H1 (cell line): Measurements from ENCODE around the gene TEX35. TPM values are rescaled to one million over a fixed set of nuclear protein-coding genes. Genes with fewer than 3 reads are reported as not detected.

ENCODE experiments used
- CTCF ChIA-PET: fragments of 300-600 bp; sonication (Branson Sonifier 250); formaldehyde crosslinking; loops from one replicate; lab custom pipeline; 2021; ENCODE audit not compliant: partially characterized antibody; lab: Charles Lee
- POLR2A ChIA-PET: fragments of 300-600 bp; sonication (Branson Sonifier 250); formaldehyde crosslinking; loops from one replicate; lab custom pipeline; 2021; ENCODE audit warnings: inconsistent platforms; ENCODE audit not compliant: partially characterized antibody; lab: Charles Lee
- DNase-seq, 2 experiments: peaks; one replicate each; pipeline versions ENCODE4 v3.0.0 to v3.0.0-alpha.2; 2010 to 2022; ENCODE audit warnings: low spot score in 2 of 2, low read depth in 1 of 2, mixed read lengths in 1 of 2
- FAIRE-seq: peaks from 2 replicates; lab custom pipeline; 2011; peaks lifted over from hg19 to GRCh38; lab: Jason Lieb, UNC
- H2AFZ ChIP-seq: 2 replicates; pipeline ENCODE4 v1.8.1; 2012; ENCODE audit warnings: low read length, inconsistent platforms
- H2AK5ac ChIP-seq: 2 replicates; pipeline ENCODE4 v1.6.1; 2013; ENCODE audit warnings: low read depth, low read length
- H2BK120ac ChIP-seq: replicated peaks from 2 replicates; pipeline ENCODE3; 2013; ENCODE audit warnings: low read depth, low read length, inconsistent platforms
- H2BK12ac ChIP-seq: 2 replicates; pipeline ENCODE4 v1.6.1; 2013; ENCODE audit warnings: low read depth, low read length
- H2BK15ac ChIP-seq: 2 replicates; pipeline ENCODE4 v1.6.1; 2013; ENCODE audit warnings: low read length
- H2BK20ac ChIP-seq: 2 replicates; pipeline ENCODE4 v1.6.1; 2013; ENCODE audit warnings: low read length
- H2BK5ac ChIP-seq: 2 replicates; pipeline ENCODE4 v1.6.1; 2013; ENCODE audit warnings: low read depth, low read length
- H3K14ac ChIP-seq: 2 replicates; pipeline ENCODE4 v1.6.1; 2013; ENCODE audit warnings: inconsistent platforms; ENCODE audit not compliant: insufficient read length
- H3K18ac ChIP-seq: 2 replicates; pipeline ENCODE4 v1.6.1; 2013; ENCODE audit warnings: low read length; ENCODE audit errors: extremely low read depth
- H3K23ac ChIP-seq: 2 replicates; pipeline ENCODE4 v1.6.1; 2013; ENCODE audit warnings: inconsistent platforms; ENCODE audit not compliant: insufficient read length
- H3K23me2 ChIP-seq: 2 replicates; pipeline ENCODE4 v1.6.1; 2013; ENCODE audit warnings: low read depth, low read length
- H3K27ac ChIP-seq: 2 replicates; pipeline ENCODE4 v1.6.1; 2011; ENCODE audit warnings: low read depth, low read length, inconsistent platforms
- H3K27me3 ChIP-seq, 4 experiments: replicated peaks in 1 of 4; 1 replicate in 1 of 4; 2 replicates in 3 of 4; pipeline versions ENCODE4 v1.6.1 to v1.8.1; 2011 to 2013; ENCODE audit warnings: low read length in 3 of 4, mild to moderate bottlenecking in 3 of 4, inconsistent platforms in 2 of 4, mixed read lengths in 2 of 4, moderate library complexity in 1 of 4; ENCODE audit not compliant: control insufficient read depth in 3 of 4, insufficient read depth in 3 of 4; ENCODE audit errors: extremely low read depth in 1 of 4
- H3K36me3 ChIP-seq, 4 experiments: 2 replicates each; pipeline versions ENCODE4 v1.6.1 to v1.8.1; 2011 to 2013; ENCODE audit warnings: mild to moderate bottlenecking in 4 of 4, low read length in 3 of 4, moderate library complexity in 2 of 4, control low read depth in 1 of 4, inconsistent platforms in 1 of 4; ENCODE audit not compliant: insufficient read depth in 4 of 4, control insufficient read depth in 2 of 4
- H3K4ac ChIP-seq: replicated peaks from 2 replicates; pipeline ENCODE3; 2013; ENCODE audit warnings: low read length, low read depth, mixed read lengths, inconsistent platforms; ENCODE audit not compliant: insufficient read length
- H3K4me1 ChIP-seq, 4 experiments: replicated peaks in 1 of 4; 1 replicate in 1 of 4; 2 replicates in 3 of 4; pipeline versions ENCODE4 v1.6.1 to v1.8.1; 2011 to 2013; ENCODE audit warnings: low read length in 3 of 4, inconsistent platforms in 2 of 4, mixed read lengths in 1 of 4; ENCODE audit not compliant: insufficient read depth in 4 of 4, control insufficient read depth in 3 of 4
- H3K4me2 ChIP-seq, 2 experiments: 2 replicates each; pipeline versions ENCODE4 v1.6.1 to v1.8.1; 2011 to 2013; ENCODE audit warnings: low read depth in 2 of 2, low read length in 2 of 2, control low read depth in 1 of 2, inconsistent platforms in 1 of 2, mild to moderate bottlenecking in 1 of 2; ENCODE audit not compliant: insufficient read depth in 1 of 2
- H3K4me3 ChIP-seq, 4 experiments: fragments of 200-600, 300-600 bp in 1 of 4; sonication (generic), shearing (Covaris generic), sonication (Bioruptor Twin) in 1 of 4; 2 replicates each; pipeline versions ENCODE4 v1.5.1 to v1.8.1; 2011 to 2016; ENCODE audit warnings: low read length in 4 of 4, low read depth in 3 of 4, control low read depth in 2 of 4, inconsistent platforms in 2 of 4, mild to moderate bottlenecking in 2 of 4, mixed read lengths in 1 of 4, moderate library complexity in 1 of 4; ENCODE audit not compliant: insufficient read depth in 2 of 4; ENCODE audit errors: extremely low read depth in 1 of 4
- H3K56ac ChIP-seq: replicated peaks from 2 replicates; pipeline ENCODE3; 2013; ENCODE audit warnings: low read depth, mild to moderate bottlenecking, mixed read lengths, low read length, inconsistent platforms; ENCODE audit not compliant: insufficient read length
- H3K79me1 ChIP-seq: 2 replicates; pipeline ENCODE4 v1.6.1; 2013; ENCODE audit warnings: low read depth, low read length, control low read depth
- H3K79me2 ChIP-seq, 2 experiments: 2 replicates each; pipeline versions ENCODE4 v1.6.1 to v1.8.1; 2012 to 2013; ENCODE audit warnings: low read length in 2 of 2, mild to moderate bottlenecking in 2 of 2, inconsistent platforms in 1 of 2; ENCODE audit not compliant: insufficient read depth in 2 of 2, control insufficient read depth in 1 of 2
- H3K9ac ChIP-seq, 4 experiments: replicated peaks in 1 of 4; 1 replicate in 1 of 4; 2 replicates in 3 of 4; pipeline versions ENCODE4 v1.6.1 to v1.8.1; 2011 to 2013; ENCODE audit warnings: low read depth in 3 of 4, low read length in 3 of 4, control low read depth in 2 of 4, mild to moderate bottlenecking in 2 of 4, moderate library complexity in 2 of 4, inconsistent platforms in 1 of 4; ENCODE audit errors: extremely low read depth in 1 of 4
- H3K9me3 ChIP-seq, 2 experiments: 2 replicates each; pipeline versions ENCODE4 v1.6.1 to v1.8.1; 2012 to 2013; ENCODE audit warnings: mild to moderate bottlenecking in 2 of 2, moderate library complexity in 2 of 2, control low read depth in 1 of 2, inconsistent platforms in 1 of 2, low read depth in 1 of 2, low read length in 1 of 2, mixed read lengths in 1 of 2; ENCODE audit not compliant: insufficient read depth in 2 of 2
- H4K20me1 ChIP-seq, 2 experiments: replicated peaks in 1 of 2; 2 replicates each; pipeline versions ENCODE3 to v1.8.1; 2011 to 2013; ENCODE audit warnings: inconsistent platforms in 2 of 2, low read length in 2 of 2, mild to moderate bottlenecking in 1 of 2; ENCODE audit not compliant: insufficient read depth in 2 of 2, control insufficient read depth in 1 of 2
- H4K5ac ChIP-seq: 2 replicates; pipeline ENCODE4 v1.6.1; 2013; ENCODE audit warnings: low read length, low read depth, mixed read lengths, inconsistent platforms; ENCODE audit not compliant: insufficient read length
- H4K8ac ChIP-seq: 2 replicates; pipeline ENCODE4 v1.8.0; 2013; ENCODE audit warnings: mild to moderate bottlenecking, moderate library complexity, low read length, inconsistent platforms; ENCODE audit not compliant: insufficient read depth; ENCODE audit errors: extremely low read depth
- H4K91ac ChIP-seq: replicated peaks from 2 replicates; pipeline ENCODE3; 2013; ENCODE audit warnings: low read length, mixed read lengths, inconsistent platforms; ENCODE audit not compliant: insufficient read length
- TEAD4 ChIP-seq: IDR thresholded peaks from 2 replicates; pipeline ENCODE4 v1.6.1; 2012; ENCODE audit warnings: low read depth, low read length, inconsistent platforms, mixed read lengths
- WGBS, 2 experiments: shearing (Covaris generic) in 1 of 2; methylation state at CpG; one replicate each; pipeline versions ENCODE4 v1.1.6 to v1.1.7; 2013 to 2015; ENCODE audit warnings: low lambda C conversion rate in 2 of 2, mixed read lengths in 2 of 2, inconsistent platforms in 1 of 2, low coverage in 1 of 2, missing lambda C conversion rate in 1 of 2; ENCODE audit not compliant: insufficient replicate concordance in 2 of 2, insufficient coverage in 1 of 2, insufficient read length in 1 of 2; ENCODE audit errors: extremely low coverage in 1 of 2, missing lambda C conversion rate in 1 of 2; 5-methylcytosine and 5-hydroxymethylcytosine counted together
- polyA plus RNA-seq, 7 experiments: library from polyadenylated mRNA; depleted of rRNA in 3 of 7; stranded (reverse) in 5 of 7; unstranded in 2 of 7; fragments of >200 nt in 5 of 7; fragments of 200-250 nt in 2 of 7; gene quantifications; 1 replicate in 5 of 7; 2 replicates in 1 of 7; 4 replicates in 1 of 7; pipeline versions ENCODE4 v1.2.1 to v1.2.3, GENCODE V29; 2011 to 2013; ENCODE audit warnings: missing spikeins in 2 of 7, mixed read lengths in 2 of 7
- total RNA-seq: library from RNA; stranded (reverse); fragmentation: NEBNext Ultra II Directional; extraction: Animal tissue kit (Norgen Biotek cat#: 25700); gene quantifications from 2 replicates; pipeline ENCODE4 v1.2.1, GENCODE V29; 2021

The TEX35 gene
- total and polyA plus RNA-seq, 2 of the 8 experiments (the other 6 are each of a cell fraction or from before 2014, with no cell fraction given): 0.03 TPM; not detected in 1

DNA sequence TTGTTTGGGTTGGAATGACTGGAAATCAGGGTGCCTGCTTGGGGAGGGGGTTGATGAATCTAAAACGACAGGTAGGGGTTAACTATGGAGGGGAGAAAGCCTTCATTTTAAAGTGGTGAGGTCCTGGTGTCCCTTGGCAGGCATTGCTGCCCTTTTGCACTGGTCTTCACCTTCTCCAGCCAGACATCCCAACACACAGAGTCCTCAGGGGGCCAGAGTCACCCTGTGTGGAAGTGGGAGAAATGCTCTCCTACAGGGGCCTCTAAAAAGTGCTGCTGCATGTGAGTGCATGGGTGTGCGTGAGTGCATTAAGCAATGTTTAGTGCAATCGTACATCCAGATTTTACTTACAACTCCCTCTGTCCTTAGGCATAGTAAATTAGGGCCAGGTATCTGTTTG, 39.0 kb downstream of the TEX35 start:
- CTCF ChIA-PET: interaction anchor here (0.6 kb wide), 1 partner anchor 9 kb away, joined by 4 read pairs; no protein-coding TSS in a partner anchor
- Histone ChIP-seq H3K4me3 (no peak overlapping the region), H3K4ac (no peak overlapping the region), H2BK20ac (no peak overlapping the region), H3K14ac (no peak overlapping the region), H3K23ac (no peak overlapping the region), H4K20me1 (no peaks in the 10 kb centered on the region), H3K23me2 (no peaks in the 10 kb centered on the region), H3K4me2 (no peak overlapping the region), H2AFZ (no peak overlapping the region), H2BK120ac (no peak overlapping the region), H3K9me3 (peaks cover 0 to 8% of the 10 kb centered on the region in 2 experiments; a peak in 1 of 4 replicates), H3K56ac (no peak overlapping the region), H2AK5ac (no peak overlapping the region), H3K79me2 (no peaks in the 10 kb centered on the region), H3K27me3 (no peaks in the 10 kb centered on the region), H2BK12ac (no peak overlapping the region), H3K27ac (no peak overlapping the region), H3K36me3 (no peaks in the 10 kb centered on the region), H3K9ac (no peak overlapping the region), H2BK15ac (no peak overlapping the region), H4K8ac (no peak overlapping the region), H3K79me1 (no peaks in the 10 kb centered on the region), H3K18ac (no peak overlapping the region), H3K4me1 (no peaks in the 10 kb centered on the region), H4K91ac (no peak overlapping the region), H2BK5ac (no peak overlapping the region), H4K5ac (no peak overlapping the region)
- 97% methylated on average over 3 of the region's 3 CpGs; no CpG with 5 or more reads in 1 of the 2 experiments for WGBS, 2 experiments
- FAIRE-seq (no peak), DNase-seq (no peak)
- POLR2A ChIA-PET: no interaction called here
- no peak for TF ChIP-seq TEAD4
